Skeletal muscle tissue (tissue), 4 donors: ENCODE data around the gene ADAM21. TPM values are rescaled to one million over a fixed set of nuclear protein-coding genes. Genes with fewer than 3 reads are reported as not detected.
"Not testable (repeated sequence)": the region's sequence is repeated elsewhere in the genome, so short reads cannot be mapped to it uniquely, and the experiment has no call there.

Source experiments
- H3K27ac ChIP-seq: one replicate; pipeline ENCODE4 v1.7.0; 2013; ENCODE audit warnings: mild to moderate bottlenecking, low read depth, low read length, inconsistent platforms
- H3K27me3 ChIP-seq, 3 donors: one replicate each; pipeline ENCODE4 v1.7.0; 2013; ENCODE audit warnings: low read length in 3 of 3; ENCODE audit not compliant: control insufficient read depth in 3 of 3, insufficient read depth in 3 of 3
- H3K36me3 ChIP-seq, 3 donors: one replicate each; pipeline ENCODE4 v1.7.0; 2013; ENCODE audit warnings: low read length in 3 of 3; ENCODE audit not compliant: control insufficient read depth in 3 of 3, insufficient read depth in 3 of 3
- H3K4me1 ChIP-seq, 3 donors: one replicate each; pipeline ENCODE4 v1.7.0; 2013; ENCODE audit warnings: low read length in 3 of 3, mild to moderate bottlenecking in 3 of 3; ENCODE audit not compliant: control insufficient read depth in 3 of 3, insufficient read depth in 3 of 3
- H3K4me3 ChIP-seq, 3 donors: one replicate each; pipeline ENCODE4 v1.7.0; 2013; ENCODE audit warnings: low read length in 3 of 3
- H3K9ac ChIP-seq, 3 donors: one replicate each; pipeline ENCODE4 v1.7.0; 2013; ENCODE audit warnings: low read length in 3 of 3, mild to moderate bottlenecking in 3 of 3, moderate library complexity in 2 of 3, low read depth in 1 of 3
- H3K9me3 ChIP-seq, 3 donors: one replicate each; pipeline ENCODE4 v1.7.0; 2013; ENCODE audit warnings: low read length in 3 of 3; ENCODE audit not compliant: control insufficient read depth in 3 of 3
- total RNA-seq: library from RNA; depleted of rRNA; stranded (reverse); fragments of >200 nt; gene quantifications from one replicate; pipeline ENCODE4 v1.2.3, GENCODE V29; 2014
- donor health status: Osteomylitis.

The ADAM21 gene
- not detected for total RNA-seq

GRCh38 chr14:70451874-70452273 is at the start of gene ADAM21:
Gene ADAM21, plus strand, starts transcription at chr14:70452174. Its CDS starts 5,326 bp downstream, at chr14:70457500.
- H3K4me1 ChIP-seq, result no peaks in the 10 kb centered on the region
- no peaks in the 10 kb centered on the region for H3K9me3 ChIP-seq
- no peaks in the 10 kb centered on the region for H3K27me3 ChIP-seq
- no peak within 1 kb of the TSS for H3K4me3 ChIP-seq
- no peaks in the 10 kb centered on the region for H3K36me3 ChIP-seq
- H3K9ac ChIP-seq, result no peak within 1 kb of the TSS
- H3K27ac ChIP-seq, result no peak within 1 kb of the TSS

- not testable (repeated sequence) for H3K27ac ChIP-seq, H3K27me3 ChIP-seq, H3K4me3 ChIP-seq, H3K4me1 ChIP-seq, H3K9me3 ChIP-seq, H3K36me3 ChIP-seq, H3K9ac ChIP-seq
Observed at GRCh38 chr14:70403335-70403734, 48.6 kb upstream of the ADAM21 start.

GRCh38 chr14:70406216-70406615 is 45.8 kb upstream of the ADAM21 start:
- H3K9ac ChIP-seq, H3K4me1 ChIP-seq, H3K9me3 ChIP-seq, H3K27me3 ChIP-seq, H3K4me3 ChIP-seq, H3K27ac ChIP-seq, H3K36me3 ChIP-seq: not testable (repeated sequence)

- Histone ChIP-seq H3K4me3 (no peak overlapping the region), H3K4me1 (peaks cover 0 to 4% (median 3%) of the 10 kb centered on the region in 3 donors), H3K27me3 (no peaks in the 10 kb centered on the region), H3K9me3 (no peaks in the 10 kb centered on the region), H3K36me3 (peaks cover 0 to 3% (median 2%) of the 10 kb centered on the region in 3 donors), H3K9ac (no peak overlapping the region), H3K27ac (no peak overlapping the region)
Observed at GRCh38 chr14:70407621-70408020, 44.4 kb upstream of the ADAM21 start.

- peak overlapping the region; percentile 76 to 98 (median 86) for H3K4me3 ChIP-seq
- H3K4me1 ChIP-seq, result peaks cover 3 to 6% (median 4%) of the 10 kb centered on the region in 3 donors
- no peaks in the 10 kb centered on the region for H3K9me3 ChIP-seq
- no peak overlapping the region for H3K27ac ChIP-seq
- H3K36me3 ChIP-seq, result no peaks in the 10 kb centered on the region
- peak overlapping the region in 2 of 3 donors; percentile 70 to 93 for H3K9ac ChIP-seq
- H3K27me3 ChIP-seq, result no peaks in the 10 kb centered on the region
Observed at GRCh38 chr14:70415788-70416187, 36.2 kb upstream of the ADAM21 start.

GRCh38 chr14:70416338-70416724 is 35.6 kb upstream of the ADAM21 start:
- H3K4me3 ChIP-seq, result peak overlapping the region; percentile 76 to 98 (median 86)
- H3K9me3 ChIP-seq, result no peaks in the 10 kb centered on the region
- H3K9ac ChIP-seq, result peak overlapping the region; percentile 70 to 93 (median 71)
- H3K36me3 ChIP-seq, result no peaks in the 10 kb centered on the region
- H3K4me1 ChIP-seq, result peaks cover 3 to 6% (median 4%) of the 10 kb centered on the region in 3 donors
- peak overlapping the region; percentile 43 for H3K27ac ChIP-seq
- H3K27me3 ChIP-seq, result no peaks in the 10 kb centered on the region

GRCh38 chr14:70416725-70417349 is 35.1 kb upstream of the ADAM21 start, which contains the start of gene SYNJ2BP:
Gene SYNJ2BP, minus strand, starts transcription at chr14:70417090. Its CDS starts 127 bp downstream, at chr14:70416963.
- peaks cover 0 to 6% (median 0%) of the 10 kb centered on the region in 3 donors for H3K4me1 ChIP-seq
- peak within 1 kb of the TSS; percentile 43 for H3K27ac ChIP-seq
- peak within 1 kb of the TSS; percentile 70 to 93 (median 71) for H3K9ac ChIP-seq
- no peaks in the 10 kb centered on the region for H3K27me3 ChIP-seq
- H3K9me3 ChIP-seq, result no peaks in the 10 kb centered on the region
- no peaks in the 10 kb centered on the region for H3K36me3 ChIP-seq
- peak within 1 kb of the TSS; percentile 76 to 98 (median 86) for H3K4me3 ChIP-seq

GRCh38 chr14:70419270-70419931 is 32.6 kb upstream of the ADAM21 start:
- not testable (repeated sequence) for H3K9ac ChIP-seq, H3K4me3 ChIP-seq, H3K4me1 ChIP-seq, H3K27ac ChIP-seq, H3K36me3 ChIP-seq, H3K9me3 ChIP-seq, H3K27me3 ChIP-seq

- Histone ChIP-seq H3K4me1 (peaks cover 0 to 5% (median 4%) of the 10 kb centered on the region in 3 donors), H3K36me3 (no peaks in the 10 kb centered on the region), H3K9ac (no peak overlapping the region), H3K27ac (no peak overlapping the region), H3K4me3 (no peak overlapping the region), H3K27me3 (no peaks in the 10 kb centered on the region), H3K9me3 (no peaks in the 10 kb centered on the region)
Observed at GRCh38 chr14:70422538-70422937, 29.4 kb upstream of the ADAM21 start.

- Histone ChIP-seq H3K27me3 (no peaks in the 10 kb centered on the region), H3K4me3 (no peak overlapping the region), H3K9me3 (no peaks in the 10 kb centered on the region), H3K27ac (no peak overlapping the region), H3K4me1 (peaks cover 0 to 5% (median 4%) of the 10 kb centered on the region in 3 donors), H3K9ac (no peak overlapping the region), H3K36me3 (no peaks in the 10 kb centered on the region)
Observed at GRCh38 chr14:70425354-70425753, 26.6 kb upstream of the ADAM21 start.
